T-cell (primary cell): ENCODE data around the gene TOGARAM1. TPM values are rescaled to one million over a fixed set of nuclear protein-coding genes. Genes with fewer than 3 reads are reported as not detected.

Experiments used
- ATAC-seq, 4 experiments: fragments of 200-7000 bp in 3 of 4; fragments of 150-1000 bp in 1 of 4; cut with Tn5 transposase; replicated peaks in 1 of 4; 1 replicate in 3 of 4; 2 replicates in 1 of 4; pipeline ENCODE4 v1.10.0; 2021; ENCODE audit warnings: moderate library complexity in 3 of 4, mild to moderate bottlenecking in 2 of 4, moderate number of reproducible peaks in 1 of 4
- CTCF ChIA-PET, 2 donors: fragments of 300-600 bp; sonication (Branson Sonifier 250); formaldehyde crosslinking; loops; one replicate each; lab custom pipeline; 2022; ENCODE audit warnings: antibody characterized with exemption in 2 of 2; lab: Charles Lee
- POLR2A ChIA-PET, 2 donors: fragments of 300-600 bp; sonication (Branson Sonifier 250); formaldehyde crosslinking; loops; one replicate each; lab custom pipeline; 2022; ENCODE audit warnings: antibody characterized with exemption in 2 of 2; lab: Charles Lee
- DNase-seq, 35 experiments: peaks; one replicate each; pipeline versions ENCODE4 v3.0.0 to v3.0.0-alpha.2; 2013 to 2023
- H3K27ac ChIP-seq: one replicate; pipeline ENCODE4 v1.5.1; 2013; ENCODE audit warnings: low read length
- H3K27me3 ChIP-seq, 2 experiments: replicated peaks in 1 of 2; 1 replicate in 1 of 2; 2 replicates in 1 of 2; pipeline versions ENCODE4 v1.6.1 to v1.7.0; 2013; ENCODE audit warnings: low read length in 1 of 2, mixed read lengths in 1 of 2; ENCODE audit not compliant: control insufficient read depth in 2 of 2, insufficient read depth in 2 of 2; ENCODE audit errors: extremely low read depth in 1 of 2
- H3K36me3 ChIP-seq, 2 donors: 1 replicate in 1 of 2; 2 replicates in 1 of 2; pipeline versions ENCODE4 v1.6.1 to v1.7.0; 2013; ENCODE audit warnings: low read length in 1 of 2; ENCODE audit not compliant: control insufficient read depth in 2 of 2, insufficient read depth in 1 of 2; ENCODE audit errors: extremely low read depth in 1 of 2
- H3K4me1 ChIP-seq, 2 experiments: 1 replicate in 1 of 2; 2 replicates in 1 of 2; pipeline versions ENCODE4 v1.6.1 to v1.7.0; 2013; ENCODE audit warnings: low read length in 2 of 2, mixed read lengths in 1 of 2; ENCODE audit not compliant: insufficient read depth in 2 of 2, control insufficient read depth in 1 of 2; ENCODE audit errors: extremely low read depth in 1 of 2
- H3K4me3 ChIP-seq, 2 donors: 1 replicate in 1 of 2; 2 replicates in 1 of 2; pipeline versions ENCODE4 v1.5.1 to v1.7.0; 2013; ENCODE audit warnings: mild to moderate bottlenecking in 2 of 2, low read length in 1 of 2, moderate library complexity in 1 of 2; ENCODE audit not compliant: control insufficient read depth in 1 of 2; ENCODE audit errors: extremely low read depth in 1 of 2
- H3K9me3 ChIP-seq: 2 replicates; pipeline ENCODE4 v1.7.0; 2013
- H3K27ac Mint-ChIP-seq, 2 donors: one replicate each; pipeline ENCODE4 v1.8.0; 2020 to 2021; ENCODE audit warnings: mild to moderate bottlenecking in 2 of 2, mixed read lengths in 2 of 2
- H3K27me3 Mint-ChIP-seq, 2 donors: one replicate each; pipeline ENCODE4 v1.8.0; 2021 to 2022; ENCODE audit warnings: mixed read lengths in 2 of 2
- H3K36me3 Mint-ChIP-seq: one replicate; pipeline ENCODE4 v1.8.0; 2021; ENCODE audit warnings: mixed read lengths
- H3K4me1 Mint-ChIP-seq, 3 donors: one replicate each; pipeline ENCODE4 v1.8.0; 2020 to 2022; ENCODE audit warnings: mixed read lengths in 3 of 3, mild to moderate bottlenecking in 1 of 3
- H3K4me3 Mint-ChIP-seq, 3 donors: one replicate each; pipeline ENCODE4 v1.8.0; 2020 to 2022; ENCODE audit warnings: mild to moderate bottlenecking in 3 of 3, mixed read lengths in 3 of 3, moderate library complexity in 3 of 3
- H3K9me3 Mint-ChIP-seq, 3 donors: one replicate each; pipeline ENCODE4 v1.8.0; 2020 to 2022; ENCODE audit warnings: mixed read lengths in 3 of 3
- WGBS: methylation state at CpG from one replicate; pipeline ENCODE4 v1.1.5; 2013; ENCODE audit warnings: missing lambda C conversion rate; ENCODE audit not compliant: insufficient coverage; 5-methylcytosine and 5-hydroxymethylcytosine counted together
- total RNA-seq, 35 experiments: library from RNA in 6 of 35; stranded (reverse) in 6 of 35; fragments of 120-200 nt in 1 of 35; gene quantifications; one replicate each; pipeline versions ENCODE4 v1.2.1 to v1.2.4 and lab custom pipeline; 2013 to 2026

Gene TOGARAM1
- total RNA-seq, 5 donors from 2014 or later (not counting 1 experiment from before 2014, with no cell fraction given): 10.9 to 17.1 (median 11.1) TPM

DNA sequence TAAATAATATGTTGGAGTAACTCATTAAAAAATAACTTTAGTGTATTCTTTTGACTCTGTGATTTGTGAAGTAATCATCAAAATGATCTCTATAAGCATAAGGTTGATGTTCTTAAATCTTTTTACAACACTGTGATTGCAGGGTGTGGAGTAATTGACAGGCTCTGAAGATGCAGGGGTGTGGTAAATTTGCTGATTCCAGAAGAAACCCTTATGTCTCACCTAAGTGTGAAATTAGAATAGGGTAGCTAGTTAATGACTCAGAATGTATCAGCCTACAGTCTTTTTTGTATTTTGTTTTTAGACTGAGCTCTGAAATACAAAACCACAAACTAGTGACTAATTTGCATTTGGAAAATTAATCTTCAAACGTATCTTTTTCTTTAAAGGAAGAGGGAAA, 127.8 kb downstream of the TOGARAM1 start:
- H3K27me3 ChIP-seq: no peaks in the 10 kb centered on the region
- ATAC-seq: peak in 3 of 4 experiments; percentile 34 to 52 (median 41)
- Mint-ChIP-seq H3K36me3 (peaks cover 12% of the 10 kb centered on the region), H3K9me3 (no peaks in the 10 kb centered on the region), H3K4me1 (peaks cover 71 to 77% (median 74%) of the 10 kb centered on the region in 3 donors), H3K4me3 (no peak overlapping the region), H3K27me3 (no peaks in the 10 kb centered on the region), H3K27ac (peak overlapping the region in 1 of 2 donors; percentile 43)
- H3K4me1 ChIP-seq: peaks cover 13 to 19% of the 10 kb centered on the region in 2 experiments
- no peak for DNase-seq
- no CpG with 5 or more reads among the region's 1 CpG for WGBS
- H3K36me3 ChIP-seq: no peaks in the 10 kb centered on the region
- CTCF ChIA-PET: no interaction called here
- POLR2A ChIA-PET: interaction anchor here in 1 of 2 donors (0.5 kb wide), 1 partner anchor 57 kb away, joined by 3 read pairs; no protein-coding TSS in a partner anchor
- H3K9me3 ChIP-seq: no peaks in the 10 kb centered on the region
- H3K27ac ChIP-seq: no peak overlapping the region
- H3K4me3 ChIP-seq: no peak overlapping the region

DNA sequence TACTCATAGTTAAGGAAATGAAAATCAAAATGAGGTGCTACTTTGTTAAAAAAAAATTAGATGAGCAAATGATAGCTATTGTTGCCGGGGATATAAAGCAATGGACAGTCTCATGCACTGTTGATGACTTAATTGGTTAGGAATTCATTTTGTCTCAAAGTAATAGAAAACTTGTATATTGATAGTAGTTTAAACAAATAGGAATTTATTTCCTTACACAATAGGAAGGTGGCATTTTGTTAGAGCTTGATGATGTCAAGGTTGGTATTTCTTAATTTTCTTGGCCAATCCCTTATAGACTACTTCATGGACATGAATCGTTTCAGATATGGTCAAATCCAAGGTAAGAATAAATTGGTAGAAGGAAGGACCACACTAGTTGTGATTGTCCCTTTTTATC, 129.7 kb downstream of the TOGARAM1 start:
- WGBS: no CpG with 5 or more reads among the region's 2 CpGs
- peaks cover 52 to 60% (median 60%) of the 10 kb centered on the region in 3 donors for H3K4me1 Mint-ChIP-seq

DNA sequence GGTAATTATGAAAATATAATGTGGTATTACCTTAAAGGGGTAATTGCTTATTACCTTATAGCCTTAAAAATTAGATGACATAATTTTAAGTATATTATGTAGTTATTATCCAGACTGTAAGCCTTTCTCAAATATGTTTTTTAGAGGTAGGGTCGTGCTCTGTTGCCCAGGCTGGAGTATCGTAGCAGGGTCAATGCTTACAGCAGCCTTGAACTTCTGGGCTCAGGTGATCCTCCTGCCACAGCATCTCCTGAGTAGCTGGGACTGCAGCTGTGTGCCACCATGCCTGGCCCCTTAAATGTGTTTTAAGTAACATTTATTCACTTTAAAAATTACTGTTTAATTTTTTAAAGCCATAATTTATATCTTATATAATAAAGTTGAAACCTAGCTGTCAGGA, 132.3 kb downstream of the TOGARAM1 start:
- ChIA-PET CTCF (interaction anchor here in 1 of 2 donors (1.4 kb wide), 1 partner anchor 11 kb away, joined by 4 read pairs; no protein-coding TSS in a partner anchor), POLR2A (interaction anchor here in 1 of 2 donors (0.5 to 0.6 kb wide), 2 partner anchors 75 to 163 kb away, joined by 3 to 4 read pairs; no protein-coding TSS in a partner anchor)
- Histone ChIP-seq H3K27ac (no peak overlapping the region), H3K4me1 (peaks cover 1 to 3% of the 10 kb centered on the region in 2 experiments), H3K4me3 (no peak overlapping the region), H3K36me3 (peaks cover 0 to 36% of the 10 kb centered on the region in 2 donors), H3K9me3 (no peaks in the 10 kb centered on the region), H3K27me3 (no peaks in the 10 kb centered on the region)
- 92% methylated on average over 2 of the region's 2 CpGs for WGBS
- ATAC-seq: no peak
- no peaks in the 10 kb centered on the region for H3K9me3 Mint-ChIP-seq
- H3K27me3 Mint-ChIP-seq: no peaks in the 10 kb centered on the region
- DNase-seq: no peak
- H3K4me1 Mint-ChIP-seq: peaks cover 35 to 49% (median 44%) of the 10 kb centered on the region in 3 donors
- H3K4me3 Mint-ChIP-seq: no peak overlapping the region
- H3K36me3 Mint-ChIP-seq: peaks cover 50% of the 10 kb centered on the region
- no peak overlapping the region for H3K27ac Mint-ChIP-seq

More for the DNA sequence above, 129.7 kb downstream of the TOGARAM1 start:
- H3K4me1 ChIP-seq: peaks cover 5 to 10% of the 10 kb centered on the region in 2 experiments
- no peak overlapping the region for H3K27ac ChIP-seq
- no peak overlapping the region for H3K4me3 ChIP-seq
- no peak overlapping the region for H3K27ac Mint-ChIP-seq
- H3K36me3 Mint-ChIP-seq: peaks cover 27% of the 10 kb centered on the region
- no peaks in the 10 kb centered on the region for H3K9me3 Mint-ChIP-seq
- DNase-seq (no peak), ATAC-seq (no peak)
- ChIA-PET CTCF (no interaction called here), POLR2A (interaction anchor here (0.5 to 0.6 kb wide), 2 partner anchors 55 to 126 kb away, joined by 3 to 5 read pairs; no protein-coding TSS in a partner anchor)
- H3K36me3 ChIP-seq: peaks cover 0 to 13% of the 10 kb centered on the region in 2 donors
- no peaks in the 10 kb centered on the region for H3K27me3 ChIP-seq
- H3K4me3 Mint-ChIP-seq: no peak overlapping the region
- H3K27me3 Mint-ChIP-seq: no peaks in the 10 kb centered on the region
- H3K9me3 ChIP-seq: no peaks in the 10 kb centered on the region

DNA sequence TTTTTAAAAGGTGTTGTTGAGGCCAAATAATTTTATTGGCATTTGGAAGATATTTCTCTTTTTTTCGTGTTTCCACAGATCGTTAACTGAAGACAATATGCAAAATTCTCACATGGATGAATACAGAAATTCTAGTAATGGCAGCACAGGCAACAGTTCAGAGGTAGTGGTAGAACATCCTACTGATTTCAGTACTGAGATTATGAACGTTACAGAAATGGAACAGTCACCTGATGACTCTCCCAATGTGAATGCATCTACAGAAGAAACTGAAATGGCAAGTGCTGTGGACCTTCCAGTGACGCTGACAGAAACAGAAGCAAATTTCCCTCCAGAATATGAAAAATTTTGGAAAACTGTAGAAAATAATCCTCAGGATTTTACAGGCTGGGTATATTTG, 133.2 kb downstream of the TOGARAM1 start:
- Histone ChIP-seq H3K27me3 (no peaks in the 10 kb centered on the region), H3K27ac (no peak overlapping the region), H3K4me3 (no peak overlapping the region), H3K36me3 (peaks cover 0 to 42% of the 10 kb centered on the region in 2 donors), H3K9me3 (no peaks in the 10 kb centered on the region), H3K4me1 (no peaks in the 10 kb centered on the region)
- Mint-ChIP-seq H3K4me1 (peaks cover 26 to 40% (median 36%) of the 10 kb centered on the region in 3 donors), H3K9me3 (no peaks in the 10 kb centered on the region), H3K36me3 (peaks cover 54% of the 10 kb centered on the region), H3K4me3 (no peak overlapping the region), H3K27me3 (no peaks in the 10 kb centered on the region), H3K27ac (no peak overlapping the region)
- ChIA-PET POLR2A (interaction anchor here (0.7 kb wide), 2 partner anchors 37 to 134 kb away, joined by 4 to 12 read pairs; no protein-coding TSS in a partner anchor), CTCF (interaction anchor here in 1 of 2 donors (1.4 kb wide), 1 partner anchor 10 kb away, joined by 4 read pairs; no protein-coding TSS in a partner anchor)
- DNase-seq (no peak), ATAC-seq (no peak)
- WGBS: 17% methylated on average over 1 of the region's 4 CpGs

DNA sequence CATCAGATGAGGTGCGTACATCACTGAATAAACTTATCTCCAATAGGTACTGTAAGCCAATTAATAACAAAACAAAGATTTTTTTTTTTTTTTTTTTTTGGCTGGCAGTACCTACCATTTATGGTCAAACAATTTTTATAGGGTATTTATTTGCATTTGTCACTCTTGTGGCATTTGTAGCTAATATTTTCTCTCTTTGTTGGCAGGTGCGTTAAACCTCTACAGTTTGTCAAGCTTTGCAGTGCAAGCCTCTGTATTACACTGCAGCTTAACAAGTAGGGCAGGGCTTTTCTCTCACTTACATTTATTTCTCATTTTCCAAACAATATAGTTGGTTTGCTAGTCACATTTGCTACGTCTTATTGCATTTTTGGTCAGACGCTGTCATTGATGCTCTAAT, 134.2 kb downstream of the TOGARAM1 start:
- no peaks in the 10 kb centered on the region for H3K9me3 ChIP-seq
- Mint-ChIP-seq H3K36me3 (peaks cover 65% of the 10 kb centered on the region), H3K4me1 (peaks cover 16 to 31% (median 28%) of the 10 kb centered on the region in 3 donors), H3K27me3 (no peaks in the 10 kb centered on the region), H3K4me3 (no peak overlapping the region), H3K27ac (no peak overlapping the region), H3K9me3 (no peaks in the 10 kb centered on the region)
- ChIA-PET POLR2A (no interaction called here), CTCF (no interaction called here)
- DNase-seq (no peak), ATAC-seq (no peak)
- 100% methylated on average over 2 of the region's 4 CpGs for WGBS
- no peak overlapping the region for H3K4me3 ChIP-seq
- no peaks in the 10 kb centered on the region for H3K4me1 ChIP-seq
- H3K27ac ChIP-seq: no peak overlapping the region
- H3K36me3 ChIP-seq: peaks cover 0 to 42% of the 10 kb centered on the region in 2 donors
- H3K27me3 ChIP-seq: no peaks in the 10 kb centered on the region

DNA sequence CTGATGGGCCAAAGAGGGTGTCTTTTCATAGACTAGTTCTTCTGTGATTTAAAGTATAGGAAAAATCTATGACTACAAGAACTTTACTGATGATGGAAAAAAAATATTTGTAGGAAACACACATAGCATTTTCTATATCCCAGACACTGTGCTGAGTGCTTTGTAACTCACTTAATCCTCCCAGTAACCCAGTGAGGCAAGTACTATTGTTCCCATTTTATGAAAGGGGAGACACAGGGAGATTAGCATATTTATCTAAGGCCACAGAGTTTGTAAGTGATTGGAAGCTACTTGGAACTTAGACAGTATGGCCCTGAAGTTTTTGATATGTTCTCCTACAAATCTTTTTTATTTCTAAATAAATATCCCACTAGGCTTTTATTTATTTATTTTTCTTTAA, 141.8 kb downstream of the TOGARAM1 start:
- Histone ChIP-seq H3K9me3 (no peaks in the 10 kb centered on the region), H3K4me3 (no peak overlapping the region), H3K27ac (no peak overlapping the region), H3K4me1 (no peaks in the 10 kb centered on the region), H3K27me3 (no peaks in the 10 kb centered on the region), H3K36me3 (peaks cover 0 to 46% of the 10 kb centered on the region in 2 donors)
- DNase-seq: no peak
- Mint-ChIP-seq H3K9me3 (no peaks in the 10 kb centered on the region), H3K4me1 (peaks cover 0 to 5% (median 3%) of the 10 kb centered on the region in 3 donors), H3K27ac (no peak overlapping the region), H3K4me3 (no peak overlapping the region), H3K36me3 (peaks cover 44% of the 10 kb centered on the region), H3K27me3 (no peaks in the 10 kb centered on the region)
- CTCF ChIA-PET: interaction anchor here in 1 of 2 donors (0.6 kb wide), 1 partner anchor 66 kb away, joined by 5 read pairs; no protein-coding TSS in a partner anchor
- POLR2A ChIA-PET: no interaction called here
- no peak for ATAC-seq
